ENCODE measurements around the gene PAX5.

PAX5 gene

DNA sequence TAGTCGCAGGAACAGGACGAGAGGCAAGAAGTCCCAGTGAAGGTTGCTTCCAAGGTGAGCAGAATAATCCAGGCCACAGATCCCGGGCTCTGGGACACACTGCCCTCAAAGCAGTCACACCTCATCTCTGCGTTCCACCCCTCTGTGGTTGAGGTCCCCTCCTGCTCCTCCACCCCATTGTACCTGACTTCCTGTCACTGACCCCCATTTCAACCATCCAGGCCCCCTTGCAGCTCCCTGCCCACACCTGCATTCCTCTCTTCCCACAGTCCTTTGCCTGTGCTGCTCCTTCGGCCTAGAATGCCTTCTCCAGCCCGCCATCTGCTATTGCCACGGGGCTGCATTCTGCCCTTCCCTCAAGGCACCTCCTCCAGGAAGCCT lies 73.5 kb downstream of the PAX5 start:
- no peak for DNase-seq (ENCODE audit: low read depth)

DNA sequence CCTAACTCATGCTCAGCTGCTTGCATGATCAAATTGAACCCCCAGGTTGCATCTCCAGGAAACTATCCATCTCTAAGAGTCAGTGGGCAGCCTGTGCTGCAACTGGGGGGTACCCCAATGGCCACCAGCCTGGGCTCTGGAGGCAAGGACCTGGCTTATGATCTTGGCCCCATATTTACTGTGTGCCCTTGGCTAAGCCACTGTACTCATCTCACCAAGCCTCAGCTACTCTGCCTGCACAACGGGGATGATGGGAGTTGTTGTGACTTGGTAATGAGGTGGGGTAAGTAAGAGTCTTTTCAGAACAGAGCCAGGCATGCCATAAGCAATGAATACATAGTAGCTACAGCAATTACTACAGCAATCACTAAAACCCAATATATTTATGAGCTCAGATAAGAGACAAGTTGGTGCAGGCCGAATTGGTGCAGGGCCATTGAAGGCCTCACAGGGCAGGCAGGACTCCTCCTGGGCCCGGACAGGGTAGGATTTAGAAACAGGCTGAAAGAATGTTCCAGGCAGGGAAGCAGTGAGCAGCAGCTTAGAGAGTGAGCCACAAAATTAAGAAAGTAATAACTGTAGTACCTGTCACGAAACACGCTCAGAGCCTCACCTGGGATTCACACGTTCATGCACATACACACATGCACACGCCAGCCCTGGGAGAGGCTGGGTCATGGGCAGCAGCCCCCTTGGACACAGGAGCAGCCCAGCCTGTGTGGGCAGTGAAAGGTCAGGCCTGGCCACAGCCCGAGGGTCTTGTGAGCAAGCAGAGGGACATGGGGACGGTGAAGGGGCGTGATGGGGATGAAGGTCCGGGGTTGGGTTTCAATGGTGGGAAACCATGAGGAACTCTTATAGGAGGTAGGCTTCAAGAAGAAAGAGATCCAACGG lies 74.1 kb downstream of the PAX5 start:
- no peak for DNase-seq (ENCODE audit: low read depth)

DNA sequence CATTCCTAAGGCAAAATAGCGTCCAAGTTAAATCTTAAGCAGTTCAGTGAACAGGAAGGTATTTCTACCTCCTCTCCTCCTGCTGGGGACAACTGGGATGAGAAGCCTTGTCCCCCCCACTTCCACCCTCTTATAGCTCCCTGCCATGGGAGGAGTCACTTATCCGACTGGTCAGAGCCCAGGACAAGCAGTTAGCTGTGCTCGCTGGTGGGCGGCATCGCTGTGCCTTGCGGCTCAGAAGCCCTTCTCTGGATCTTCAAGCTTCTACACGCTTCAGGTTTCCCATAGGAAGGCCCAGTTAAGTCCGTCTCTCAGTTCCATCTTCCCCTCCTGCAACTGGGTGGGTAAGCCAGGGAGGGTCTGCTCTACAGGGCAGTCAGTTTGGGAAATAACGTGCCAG lies 77.2 kb downstream of the PAX5 start:
- DNase-seq (ENCODE audit: low read depth): no peak

DNA sequence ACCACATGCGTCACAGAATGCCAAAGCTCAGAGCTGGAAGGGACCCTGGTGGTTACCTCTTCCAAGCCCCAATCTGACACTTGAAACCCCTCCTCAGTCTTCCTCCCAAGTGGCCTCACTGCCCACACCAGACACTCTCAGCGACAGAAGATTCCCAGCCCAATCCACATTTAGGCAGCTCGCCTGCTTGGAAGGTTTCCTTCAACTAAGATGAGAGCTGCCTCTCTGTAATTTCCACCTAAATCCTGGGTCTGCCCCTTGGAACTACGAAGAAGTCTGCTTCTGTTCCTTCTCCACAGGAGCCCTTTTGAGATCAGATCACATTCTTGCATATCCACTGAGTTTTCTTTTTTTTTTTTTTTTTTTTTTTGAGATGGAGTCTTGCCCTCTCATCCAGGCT lies 83.7 kb downstream of the PAX5 start:
- DNase-seq (ENCODE audit: low read depth): no peak

DNA sequence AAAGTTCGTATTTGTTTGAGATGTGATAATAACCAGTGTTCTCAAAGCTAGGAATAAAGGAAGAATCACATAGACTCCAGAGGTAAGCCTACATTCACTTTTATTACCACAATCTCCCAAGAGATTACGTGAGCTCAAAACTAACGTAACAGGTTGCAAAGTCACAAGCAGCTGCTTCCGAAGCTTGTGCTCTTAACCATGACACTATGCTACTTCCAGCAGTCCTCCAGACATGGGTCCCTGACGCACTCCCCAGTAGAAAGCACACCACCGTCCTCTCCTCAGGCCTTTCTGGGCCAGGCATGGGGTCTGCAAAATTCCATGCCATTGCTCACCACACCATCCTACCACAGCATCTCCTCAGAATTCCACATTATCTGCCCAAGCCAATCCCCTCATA lies 84.6 kb downstream of the PAX5 start:
- no peak for DNase-seq (ENCODE audit: low read depth)

DNA sequence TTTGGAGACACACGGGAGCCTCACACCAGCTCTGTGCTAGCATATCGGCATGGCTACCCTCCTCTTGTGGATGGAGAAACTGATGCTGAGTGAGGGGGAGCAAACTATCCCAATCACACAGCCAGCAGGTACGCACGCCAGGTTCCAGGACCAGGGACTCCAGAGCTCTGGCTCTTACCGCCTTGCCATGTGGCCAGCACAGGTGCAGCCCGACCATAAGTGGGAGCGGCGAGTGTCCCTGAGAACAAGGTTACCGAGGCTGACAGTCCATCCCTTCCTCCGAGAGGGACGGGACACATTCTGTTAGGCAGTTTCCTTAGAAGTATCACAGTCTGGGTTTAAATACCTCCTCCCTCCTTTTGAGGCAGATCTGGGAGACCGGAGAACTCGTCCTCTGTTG lies 86.0 kb downstream of the PAX5 start:
- no peak for DNase-seq (ENCODE audit: low read depth)

DNA sequence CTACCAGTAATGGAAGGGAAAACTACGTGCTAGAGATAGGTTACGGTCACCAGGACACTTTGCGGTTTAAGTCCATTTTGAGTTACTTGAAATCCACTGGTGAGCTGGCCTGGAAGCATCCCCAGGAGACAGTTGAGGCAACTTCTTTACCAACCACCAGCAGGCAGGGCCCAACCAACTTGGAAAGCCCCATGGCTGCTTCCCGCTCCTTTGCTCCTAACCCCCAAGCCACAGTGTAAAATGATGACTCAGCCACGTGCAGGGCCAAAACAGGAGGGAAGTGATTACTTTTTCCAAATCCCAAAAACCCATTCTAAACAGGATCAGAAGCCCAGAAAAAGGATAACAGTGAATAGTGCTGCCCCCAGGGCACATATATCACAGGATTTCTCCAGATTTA lies 87.4 kb downstream of the PAX5 start:
- DNase-seq (ENCODE audit: low read depth): no peak

DNA sequence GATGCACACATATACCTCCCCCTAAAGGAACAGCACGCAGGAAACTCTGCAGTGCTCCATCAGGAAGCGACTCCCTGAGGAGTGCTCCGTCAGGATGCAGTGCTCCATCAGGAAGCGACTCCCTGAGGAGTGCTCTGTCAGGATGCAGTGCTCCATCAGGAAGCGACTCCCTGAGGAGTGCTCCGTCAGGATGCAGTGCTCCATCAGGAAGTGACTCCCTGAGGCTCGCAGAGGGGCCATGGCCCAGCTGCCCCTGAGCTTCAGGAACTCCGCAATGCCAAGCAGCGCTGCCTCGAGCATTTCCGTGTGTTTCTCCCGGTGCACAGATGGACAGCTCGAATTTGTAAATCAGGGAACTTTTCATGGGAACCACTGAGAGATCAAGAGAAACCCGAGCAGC lies 88.1 kb downstream of the PAX5 start:
- DNase-seq (ENCODE audit: low read depth): no peak

DNA sequence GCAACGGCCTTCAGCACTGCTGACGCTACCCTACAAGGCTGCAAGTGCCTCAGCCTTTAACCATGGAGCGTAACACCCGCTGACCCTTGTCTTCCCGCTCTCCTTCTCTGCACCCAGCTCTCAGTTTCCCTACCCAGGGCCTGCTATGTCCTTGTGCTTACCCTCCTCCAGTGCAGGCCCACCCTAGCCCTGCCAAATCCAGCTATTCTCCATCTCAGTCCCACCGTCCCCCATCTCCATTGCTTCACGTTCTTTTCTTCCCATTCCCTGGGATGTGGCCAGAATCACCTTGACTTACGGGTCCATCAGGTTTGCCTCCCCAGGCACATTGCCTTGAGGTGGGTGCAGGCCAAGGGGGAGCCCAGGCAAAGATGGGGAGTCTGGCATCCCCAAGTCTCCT lies 91.2 kb downstream of the PAX5 start:
- DNase-seq (ENCODE audit: low read depth): no peak

DNA sequence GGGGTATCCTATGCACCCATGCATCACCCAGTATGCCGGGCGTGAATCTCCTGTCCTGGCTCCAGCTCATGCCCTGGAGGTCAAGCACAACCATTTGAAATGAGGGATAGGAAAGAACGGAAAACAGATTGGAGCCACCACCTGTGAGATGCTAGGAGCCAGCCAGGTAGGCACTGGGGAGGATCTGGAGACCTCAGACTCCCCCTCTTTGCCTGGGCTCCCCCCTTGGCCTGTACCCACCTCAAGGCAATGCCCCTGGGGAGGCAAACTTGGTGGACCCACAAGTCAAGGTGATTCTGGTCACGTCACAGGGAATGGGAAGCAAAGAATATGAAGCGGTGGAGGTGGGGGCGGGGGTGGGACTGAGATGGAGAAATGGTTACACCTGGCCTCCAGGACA lies 92.6 kb downstream of the PAX5 start:
- no peak for DNase-seq (ENCODE audit: low read depth)

DNA sequence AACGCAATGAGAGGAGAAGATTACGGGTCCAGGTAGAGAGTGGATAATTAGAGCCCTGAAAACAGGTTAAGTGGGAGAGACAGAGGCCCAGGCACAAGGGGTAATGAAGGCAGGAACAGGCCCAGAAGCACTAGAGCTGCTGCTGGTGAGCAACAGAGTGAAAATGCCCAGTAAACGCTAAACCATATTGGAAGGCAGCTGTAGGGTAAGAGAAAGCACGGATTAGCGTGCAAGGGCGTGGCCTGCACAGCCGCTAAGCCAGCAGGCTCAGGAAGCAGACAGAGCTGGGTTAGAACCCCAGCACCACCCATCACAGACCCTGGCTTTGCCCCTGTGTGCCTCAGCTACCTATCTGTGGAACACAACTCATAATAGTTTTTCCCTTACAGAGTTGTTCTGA lies 93.2 kb downstream of the PAX5 start:
- no peak for DNase-seq (ENCODE audit: low read depth)

DNA sequence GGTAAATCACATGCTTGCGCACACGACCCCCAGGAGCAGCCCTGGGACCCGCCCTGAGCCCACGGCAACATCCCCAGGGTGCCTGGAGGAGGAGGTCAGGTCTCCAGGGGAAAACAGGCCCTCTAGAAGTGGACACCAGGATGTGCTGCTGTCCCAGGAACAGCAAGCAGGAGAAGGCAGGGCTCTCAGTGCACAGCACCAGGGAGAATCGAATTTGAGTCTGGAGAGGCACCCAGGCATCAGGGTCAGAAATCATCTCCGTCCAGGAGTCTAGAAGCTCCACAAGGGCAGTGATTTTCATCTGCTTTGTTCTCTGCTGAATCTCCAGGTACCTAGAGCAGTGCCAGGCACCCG lies 93.6 kb downstream of the PAX5 start:
- DNase-seq (ENCODE audit: low read depth): no peak

DNA sequence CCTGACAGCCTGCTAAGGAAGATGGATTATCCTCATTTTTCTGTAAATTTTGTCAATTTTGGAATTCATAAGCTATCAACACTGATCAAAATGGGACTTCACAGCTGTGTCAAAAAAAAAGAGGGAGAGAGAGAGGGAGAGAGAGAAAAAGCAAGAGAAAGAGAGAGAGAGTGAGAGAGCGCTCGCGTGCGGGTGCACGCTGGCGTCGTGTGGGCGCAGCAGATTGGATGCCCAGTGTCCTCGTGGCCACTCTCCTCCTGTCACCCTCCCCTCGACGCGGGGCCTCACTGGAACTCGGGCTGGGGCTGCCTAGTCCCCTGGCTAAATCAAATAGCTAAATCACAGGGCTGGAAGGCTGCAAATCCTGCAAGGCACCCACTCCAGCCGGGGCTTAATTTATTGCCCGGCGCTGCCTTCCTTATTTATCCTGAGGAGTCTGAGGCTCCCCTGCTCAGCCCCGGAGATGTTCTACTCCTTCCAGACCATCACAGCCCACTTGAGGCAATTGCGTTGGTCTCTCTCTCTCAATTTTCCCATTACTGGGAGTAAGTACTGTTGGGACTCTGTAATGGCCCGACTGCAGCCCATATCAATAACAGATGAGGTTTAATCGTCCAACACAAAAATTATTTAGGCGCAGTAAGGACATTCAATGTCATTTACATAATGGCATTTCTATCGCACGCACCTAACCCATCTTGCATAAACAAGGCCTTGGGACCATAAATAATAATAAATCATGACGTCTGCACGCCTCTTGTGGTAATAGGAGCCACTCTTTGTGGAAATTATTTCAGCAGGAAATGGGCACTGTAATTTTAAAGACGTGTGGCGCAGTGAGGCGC lies 94.2 kb downstream of the PAX5 start:
- no peak for DNase-seq (ENCODE audit: low read depth)

DNA sequence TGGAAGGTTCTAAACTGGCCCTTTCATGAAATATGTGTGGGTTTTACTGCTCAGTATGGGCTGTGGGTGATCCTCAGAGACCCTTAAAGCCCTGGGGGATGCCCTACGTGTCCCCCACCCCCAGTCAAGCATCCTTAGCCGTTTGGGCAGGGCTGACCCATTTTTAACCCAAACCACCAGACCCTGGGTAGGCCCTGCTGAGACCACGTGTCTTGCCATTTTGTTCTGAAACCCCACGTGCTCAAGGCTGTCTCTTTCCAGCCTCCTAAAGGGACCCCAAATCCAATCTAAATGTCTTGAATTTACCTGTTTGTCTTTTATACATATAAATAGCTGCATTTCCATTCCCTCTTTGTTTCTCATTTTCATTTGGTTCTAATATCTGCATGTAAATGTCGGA lies 94.9 kb downstream of the PAX5 start:
- DNase-seq (ENCODE audit: low read depth): no peak

DNA sequence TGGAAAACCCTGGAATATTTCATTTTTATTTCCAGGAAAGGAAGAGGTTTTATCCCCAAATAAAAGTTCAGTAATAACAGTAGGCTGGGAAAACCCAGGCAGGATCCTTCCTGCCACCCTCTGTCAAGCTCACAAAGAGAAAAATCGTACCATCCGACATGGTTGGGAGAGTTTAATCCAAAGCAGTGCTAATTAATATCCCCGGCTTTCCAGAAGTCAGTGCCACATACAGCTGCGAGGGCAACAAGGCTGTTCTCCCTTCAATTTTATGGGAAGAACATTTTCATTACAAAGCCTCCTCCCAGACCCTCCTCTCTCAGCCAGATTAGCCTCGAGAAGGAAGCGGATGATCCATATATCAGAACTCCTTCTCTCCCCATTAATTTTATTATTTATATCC lies 95.5 kb downstream of the PAX5 start:
- DNase-seq (ENCODE audit: low read depth): no peak

DNA sequence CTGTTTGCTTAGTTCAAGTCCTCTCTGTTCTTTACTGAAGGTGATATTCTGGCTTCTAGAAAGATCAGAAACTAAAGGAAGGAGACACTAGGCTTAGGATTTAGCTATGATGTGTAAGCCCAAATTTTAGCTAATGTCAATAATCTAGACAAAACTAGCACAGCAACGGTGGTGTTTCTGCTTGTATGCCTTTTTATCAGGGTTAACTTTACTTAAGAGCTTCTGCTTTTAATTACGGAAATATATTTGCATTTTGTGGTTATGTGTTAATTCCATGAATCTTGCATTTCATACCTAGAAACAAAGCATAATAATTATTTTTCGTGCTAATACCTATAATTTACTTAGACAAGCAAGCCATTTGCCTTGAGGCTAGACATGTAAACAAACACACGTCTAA lies 96.1 kb downstream of the PAX5 start:
- DNase-seq (ENCODE audit: low read depth): no peak

DNA sequence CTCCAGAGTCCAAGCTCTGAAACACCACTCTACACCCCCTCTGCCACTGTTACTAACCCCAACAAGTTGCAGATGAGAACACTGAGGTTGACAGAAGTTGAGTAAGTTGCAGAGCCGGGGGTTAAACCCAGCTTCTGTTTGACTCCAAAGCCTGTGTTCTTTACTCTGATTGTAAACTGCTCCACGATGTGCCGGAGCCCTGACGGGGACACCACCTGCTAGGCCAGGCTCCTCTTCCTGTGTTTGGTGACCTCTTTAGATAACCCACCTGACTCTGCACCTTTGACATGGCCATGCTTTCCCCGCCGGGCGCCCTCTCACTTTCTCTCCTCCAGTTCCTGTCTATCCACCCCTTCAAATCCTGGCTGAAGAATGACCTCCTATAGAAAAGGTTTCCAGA lies 96.7 kb downstream of the PAX5 start:
- no peak for DNase-seq (ENCODE audit: low read depth)

DNA sequence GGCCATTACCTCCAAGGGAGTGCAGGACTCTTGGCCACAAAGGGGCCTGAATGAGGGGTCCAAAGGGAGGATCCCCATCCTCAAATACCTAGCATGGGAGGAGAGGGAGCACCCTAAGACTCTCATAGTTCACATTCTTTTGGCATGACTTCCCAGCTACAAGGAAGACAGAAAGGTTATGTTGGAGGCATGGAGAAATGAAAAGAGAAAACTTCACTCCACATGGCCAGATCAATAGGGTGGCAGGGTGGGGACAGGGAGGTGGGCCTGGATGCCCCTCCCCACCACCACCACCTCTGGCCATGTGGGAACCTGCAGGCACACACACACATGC lies 97.6 kb downstream of the PAX5 start:
- no peak for DNase-seq (ENCODE audit: low read depth)

DNA sequence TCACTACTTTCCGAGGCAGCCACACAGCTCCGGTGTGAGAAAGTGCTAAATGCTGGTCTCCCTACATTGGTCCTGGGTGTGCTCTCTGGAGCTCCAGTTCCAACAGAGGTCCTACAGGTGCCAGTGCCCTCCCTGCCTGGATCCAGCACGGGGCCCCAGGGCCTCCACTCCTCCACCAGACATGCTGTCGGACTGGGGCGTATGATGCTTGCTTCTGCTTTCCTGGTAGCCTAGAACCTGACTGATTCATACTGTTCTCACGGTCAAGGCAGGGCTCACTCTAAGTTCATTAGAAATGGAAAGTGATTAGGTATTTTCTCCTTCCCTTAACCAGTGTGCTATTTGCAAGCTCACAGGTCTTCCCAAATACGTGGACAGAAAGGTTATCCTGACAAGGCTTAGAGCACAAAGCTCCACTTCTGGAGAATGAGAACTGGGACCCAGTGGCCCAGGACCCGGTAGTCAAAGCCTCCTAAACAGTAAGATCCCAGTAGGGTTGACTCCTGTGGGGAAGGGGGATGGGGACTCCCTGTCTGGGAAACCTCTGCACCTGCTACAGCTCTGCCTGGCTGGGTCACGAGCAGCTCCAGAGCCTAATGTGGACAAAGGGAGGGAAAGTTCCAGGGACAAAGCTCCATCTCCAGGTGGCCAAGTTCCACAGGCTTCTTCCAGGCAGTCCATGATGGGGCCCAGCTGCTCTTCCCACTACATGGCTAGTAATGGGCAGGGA lies 98.1 kb downstream of the PAX5 start:
- no peak for DNase-seq (ENCODE audit: low read depth)

DNA sequence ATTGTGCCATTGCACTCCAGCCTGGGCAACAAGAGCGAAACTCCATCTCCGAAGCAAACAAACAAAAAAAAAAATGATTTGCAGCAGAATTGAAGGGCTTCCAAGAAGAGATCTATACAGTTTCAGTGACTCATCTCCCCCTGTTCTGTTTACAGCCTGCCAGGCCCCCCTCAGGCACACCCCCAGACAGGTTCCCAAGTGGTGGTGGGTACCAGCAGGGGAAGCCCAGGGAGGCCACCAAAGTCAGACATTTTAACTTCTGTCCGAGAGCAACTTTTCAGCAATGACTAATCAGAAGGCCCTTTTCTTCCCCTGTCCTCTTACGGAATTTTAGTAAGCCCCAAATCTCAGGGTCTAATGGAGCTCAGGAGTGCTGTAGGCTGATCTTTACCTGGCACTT lies 98.7 kb downstream of the PAX5 start:
- DNase-seq (ENCODE audit: low read depth): no peak

DNA sequence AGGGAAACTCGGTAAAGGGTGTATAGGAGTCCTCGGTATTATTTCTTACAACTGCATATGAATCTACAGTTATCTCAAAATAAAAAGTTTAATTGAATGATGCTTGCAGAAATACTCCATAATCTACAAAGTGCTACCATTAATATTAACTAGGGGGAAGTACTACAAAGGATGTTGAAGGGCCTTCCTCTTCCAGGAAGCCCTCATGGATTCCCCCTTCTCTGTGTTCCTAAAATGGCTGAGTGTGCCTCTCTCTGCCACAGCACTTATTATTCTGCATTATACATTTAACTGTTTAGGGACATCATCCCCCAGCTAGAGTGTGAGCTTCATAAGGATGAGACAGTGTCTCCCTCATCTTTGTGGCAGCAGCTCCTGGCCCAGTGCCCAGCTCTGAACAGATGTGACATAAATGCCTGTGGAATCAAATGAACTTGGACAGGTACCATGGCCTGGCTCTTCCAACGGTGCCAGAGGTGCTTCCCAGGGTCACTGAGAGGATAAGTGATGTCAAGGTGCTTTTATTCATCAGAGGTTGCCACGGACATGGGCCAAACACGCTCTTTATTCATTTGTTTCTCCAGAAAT lies 99.5 kb downstream of the PAX5 start:
- no peak for DNase-seq (ENCODE audit: low read depth)

DNA sequence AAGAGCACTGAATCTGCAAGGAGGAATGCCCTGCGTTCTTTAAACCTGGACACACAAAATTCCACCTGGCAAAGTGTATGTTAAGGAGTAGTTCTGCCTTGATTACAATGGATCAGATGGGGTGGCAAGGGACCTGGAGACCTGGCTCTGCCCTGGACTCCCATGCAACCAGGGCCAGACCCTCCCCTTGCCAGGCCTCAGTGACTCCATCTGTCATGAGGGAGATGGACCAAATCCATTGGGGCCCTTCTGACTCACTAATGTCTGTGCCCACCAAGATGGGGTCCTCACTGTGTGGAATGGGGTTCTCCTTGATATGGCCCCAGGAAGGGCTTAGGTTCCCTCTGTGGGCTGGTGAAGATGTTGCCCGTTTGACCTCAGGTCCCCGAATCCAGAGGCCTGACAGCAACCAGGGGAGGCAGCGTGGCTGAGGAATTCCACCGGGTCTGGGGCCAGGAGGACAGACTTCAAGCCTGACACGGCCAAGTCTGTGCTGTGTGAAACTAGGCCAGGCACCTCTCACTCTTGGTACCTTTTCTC lies 100.3 kb downstream of the PAX5 start:
- DNase-seq (ENCODE audit: low read depth): no peak
